ES-I3 (cell line): ENCODE data around the gene COQ8A.

Experiments
- H3K36me3 ChIP-seq: 2 replicates; pipeline ENCODE4 v1.6.1; 2013; ENCODE audit warnings: mild to moderate bottlenecking, low read length, control low read depth, moderate library complexity; ENCODE audit not compliant: insufficient read depth
- H3K4me1 ChIP-seq: 2 replicates; pipeline ENCODE4 v1.6.1; 2013; ENCODE audit warnings: mild to moderate bottlenecking, control low read depth, low read length; ENCODE audit not compliant: insufficient read depth
- H3K9ac ChIP-seq: 2 replicates; pipeline ENCODE4 v1.6.1; 2013; ENCODE audit warnings: low read depth, mild to moderate bottlenecking, low read length, moderate library complexity
- H3K9me3 ChIP-seq: 2 replicates; pipeline ENCODE4 v1.6.1; 2013; ENCODE audit warnings: mild to moderate bottlenecking, low read length, moderate library complexity; ENCODE audit not compliant: control insufficient read depth, insufficient read depth

COQ8A gene

GRCh38 chr1:226965581-226966440 lies 25.7 kb downstream of the COQ8A start:
- Histone ChIP-seq H3K9ac (no peak overlapping the region), H3K4me1 (no peaks in the 10 kb centered on the region), H3K36me3 (no peaks in the 10 kb centered on the region), H3K9me3 (no peaks in the 10 kb centered on the region)

GRCh38 chr1:226966683-226967082 lies 26.6 kb downstream of the COQ8A start:
- Histone ChIP-seq H3K4me1 (no peaks in the 10 kb centered on the region), H3K9ac (no peak overlapping the region), H3K36me3 (no peaks in the 10 kb centered on the region; the same call in 1 of the 2 replicates), H3K9me3 (no peaks in the 10 kb centered on the region)

GRCh38 chr1:226967665-226968064 lies 27.6 kb downstream of the COQ8A start:
- Histone ChIP-seq H3K9me3 (no peaks in the 10 kb centered on the region), H3K36me3 (no peaks in the 10 kb centered on the region; the same call in 1 of the 2 replicates), H3K9ac (no peak overlapping the region), H3K4me1 (no peaks in the 10 kb centered on the region)

GRCh38 chr1:226971765-226972164 lies 31.7 kb downstream of the COQ8A start:
- Histone ChIP-seq H3K4me1 (no peaks in the 10 kb centered on the region; the same call in 1 of the 2 replicates), H3K36me3 (no peaks in the 10 kb centered on the region; the same call in 1 of the 2 replicates), H3K9me3 (no peaks in the 10 kb centered on the region), H3K9ac (no peak overlapping the region)

GRCh38 chr1:226972931-226973330 lies 32.8 kb downstream of the COQ8A start:
- H3K9me3 ChIP-seq = no peaks in the 10 kb centered on the region
- H3K9ac ChIP-seq = no peak overlapping the region
- H3K4me1 ChIP-seq = no peaks in the 10 kb centered on the region; the same call in 1 of the 2 replicates
- no peaks in the 10 kb centered on the region; the same call in 1 of the 2 replicates for H3K36me3 ChIP-seq

- H3K9ac ChIP-seq = no peak overlapping the region
Observed at GRCh38 chr1:226973371-226973897, 33.3 kb downstream of the COQ8A start.

GRCh38 chr1:226973898-226974543 lies 33.9 kb downstream of the COQ8A start:
- no peaks in the 10 kb centered on the region; the same call in 1 of the 2 replicates for H3K36me3 ChIP-seq
- no peak overlapping the region for H3K9ac ChIP-seq
- no peaks in the 10 kb centered on the region for H3K9me3 ChIP-seq
- H3K4me1 ChIP-seq = no peaks in the 10 kb centered on the region; the same call in 1 of the 2 replicates

More at GRCh38 chr1:226973371-226973897, 33.3 kb downstream of the COQ8A start:
- no peaks in the 10 kb centered on the region for H3K9me3 ChIP-seq
- no peaks in the 10 kb centered on the region; the same call in 1 of the 2 replicates for H3K36me3 ChIP-seq
- H3K4me1 ChIP-seq = no peaks in the 10 kb centered on the region; the same call in 1 of the 2 replicates

- Histone ChIP-seq H3K9me3 (no peaks in the 10 kb centered on the region), H3K36me3 (no peaks in the 10 kb centered on the region; the same call in 1 of the 2 replicates), H3K9ac (no peak overlapping the region), H3K4me1 (no peaks in the 10 kb centered on the region; the same call in 1 of the 2 replicates)
Observed at GRCh38 chr1:226974544-226975258, 34.6 kb downstream of the COQ8A start.

- no peaks in the 10 kb centered on the region; the same call in 1 of the 2 replicates for H3K4me1 ChIP-seq
- H3K9ac ChIP-seq = no peak overlapping the region
- H3K9me3 ChIP-seq = no peaks in the 10 kb centered on the region
- H3K36me3 ChIP-seq = no peaks in the 10 kb centered on the region; the same call in 1 of the 2 replicates
Observed at GRCh38 chr1:226975259-226976250, 35.5 kb downstream of the COQ8A start.

GRCh38 chr1:226976276-226976977 lies 36.3 kb downstream of the COQ8A start:
- Histone ChIP-seq H3K9me3 (no peaks in the 10 kb centered on the region), H3K9ac (no peak overlapping the region), H3K4me1 (no peaks in the 10 kb centered on the region; the same call in 1 of the 2 replicates), H3K36me3 (no peaks in the 10 kb centered on the region; the same call in 1 of the 2 replicates)

GRCh38 chr1:226976978-226977642 lies 37.0 kb downstream of the COQ8A start:
- H3K36me3 ChIP-seq = no peaks in the 10 kb centered on the region
- H3K9me3 ChIP-seq = no peaks in the 10 kb centered on the region
- no peak overlapping the region for H3K9ac ChIP-seq
- no peaks in the 10 kb centered on the region; the same call in 1 of the 2 replicates for H3K4me1 ChIP-seq
